ENCODE data around the gene UBFD1. TPM values are rescaled to one million over a fixed set of nuclear protein-coding genes. Genes with fewer than 3 reads are reported as not detected.
"Not testable (repeated sequence)": the region's sequence is repeated elsewhere in the genome, so short reads cannot be mapped to it uniquely, and the experiment has no call there.

UBFD1 gene
- polyA plus RNA-seq, 4 donors: 75.6 to 78.4 (median 76.6) TPM

- DNase-seq (ENCODE audit: low read depth in 4 of 4, low spot score in 3 of 4): no peak
Measured at GRCh38 chr16:23563186-23563585, 5.7 kb downstream of the UBFD1 start.

- DNase-seq (ENCODE audit: low read depth in 4 of 4, low spot score in 3 of 4): no peak
Measured at GRCh38 chr16:23564575-23565363, 7.2 kb downstream of the UBFD1 start.

DNA sequence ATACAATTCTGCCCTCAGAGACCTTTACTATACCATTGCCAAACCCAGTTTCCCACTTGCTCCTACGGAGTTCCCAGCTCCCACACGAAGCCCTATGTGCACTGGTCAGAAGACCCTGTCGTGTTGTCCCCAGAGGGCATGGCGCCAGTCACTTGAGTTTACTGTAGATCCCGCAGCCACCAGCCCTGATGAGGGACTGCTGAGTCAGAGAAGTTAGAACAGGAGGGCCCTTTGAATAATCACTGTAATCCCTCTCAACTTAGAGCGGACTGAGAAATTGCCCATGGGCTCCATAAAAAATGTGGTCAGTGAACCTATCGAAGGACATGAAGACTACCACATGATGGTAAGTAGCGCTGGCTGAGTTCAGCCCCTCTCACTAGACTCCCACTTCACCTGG, 9.2 kb downstream of the UBFD1 start:
- no peak for DNase-seq (ENCODE audit: low read depth in 4 of 4, low spot score in 3 of 4)

DNA sequence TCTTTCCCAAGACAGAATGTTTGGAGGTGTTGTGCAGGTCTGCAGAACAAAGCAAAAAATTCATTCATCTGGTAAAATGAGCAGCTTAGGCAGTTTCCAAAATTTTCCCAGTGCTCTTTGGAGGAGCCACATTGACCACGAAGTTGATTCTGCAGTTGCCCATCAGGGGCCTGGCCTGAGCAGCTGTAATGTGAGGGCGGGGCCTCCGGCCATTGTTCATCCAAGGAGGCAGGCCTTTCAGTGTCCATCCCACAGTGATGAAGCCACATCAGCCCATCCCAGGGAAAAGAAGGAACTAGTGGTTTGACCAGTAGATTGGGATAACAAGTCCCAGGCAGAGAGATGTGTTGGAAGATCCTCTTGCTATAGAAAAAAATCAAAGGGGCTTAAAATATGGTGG, 10.1 kb downstream of the UBFD1 start:
- no peak for DNase-seq (ENCODE audit: low read depth in 4 of 4, low spot score in 3 of 4)

DNA sequence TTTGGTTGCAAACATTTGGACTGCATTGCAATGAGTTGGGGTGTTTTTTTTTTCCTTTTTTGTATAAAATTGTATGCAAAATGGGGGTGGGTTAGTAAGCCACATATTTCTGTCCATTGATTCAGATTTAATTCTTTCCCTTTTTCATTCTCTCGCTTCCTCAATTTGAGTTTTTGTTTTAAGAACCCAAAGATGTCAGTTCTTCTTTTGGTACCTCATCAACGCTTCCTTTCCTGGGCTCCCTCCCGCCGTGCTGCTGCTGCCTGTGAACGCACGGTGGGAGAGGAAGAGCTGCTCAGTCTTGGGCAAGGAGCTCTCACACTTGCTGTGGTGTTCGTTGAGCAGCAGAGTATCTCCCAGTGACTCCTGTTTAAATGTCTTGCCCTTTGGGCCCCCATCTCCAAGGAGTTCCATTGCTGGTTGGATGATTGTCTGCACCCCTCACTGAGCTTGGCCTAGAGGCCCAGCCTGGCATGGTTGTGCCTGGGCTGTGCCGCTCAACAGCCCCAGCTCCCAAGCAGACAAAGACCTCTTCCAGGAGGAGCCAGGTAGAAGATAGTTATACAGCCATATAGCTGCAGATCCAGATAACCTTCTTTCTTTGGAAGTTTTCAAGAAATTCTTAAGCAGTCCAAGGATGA, 13.6 kb downstream of the UBFD1 start:
- no peak for DNase-seq (ENCODE audit: low read depth in 4 of 4, low spot score in 3 of 4)

- DNase-seq (ENCODE audit: low read depth in 4 of 4, low spot score in 3 of 4): no peak
Measured at GRCh38 chr16:23571895-23572294, 14.4 kb downstream of the UBFD1 start.

DNA sequence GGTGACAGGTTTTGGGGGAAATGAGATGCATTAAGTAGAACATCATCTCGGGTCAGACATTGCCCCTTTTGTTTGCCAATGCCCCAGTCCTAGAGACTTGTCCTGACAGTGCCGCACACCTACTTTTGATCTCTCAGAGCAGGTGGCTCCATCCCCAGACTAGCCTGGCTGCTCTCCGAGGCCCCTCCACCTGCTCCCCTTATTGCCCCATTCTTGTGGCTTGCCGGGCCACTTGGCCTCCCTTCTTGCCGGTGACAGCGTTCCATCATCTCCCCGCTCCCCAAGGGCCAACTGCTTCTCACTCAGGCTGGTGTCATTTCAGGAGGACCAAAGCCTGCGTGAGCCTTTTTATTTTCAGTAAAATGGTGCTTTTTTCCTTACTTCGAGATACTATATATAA, 14.9 kb downstream of the UBFD1 start:
- no peak for DNase-seq (ENCODE audit: low read depth in 4 of 4, low spot score in 3 of 4)

DNA sequence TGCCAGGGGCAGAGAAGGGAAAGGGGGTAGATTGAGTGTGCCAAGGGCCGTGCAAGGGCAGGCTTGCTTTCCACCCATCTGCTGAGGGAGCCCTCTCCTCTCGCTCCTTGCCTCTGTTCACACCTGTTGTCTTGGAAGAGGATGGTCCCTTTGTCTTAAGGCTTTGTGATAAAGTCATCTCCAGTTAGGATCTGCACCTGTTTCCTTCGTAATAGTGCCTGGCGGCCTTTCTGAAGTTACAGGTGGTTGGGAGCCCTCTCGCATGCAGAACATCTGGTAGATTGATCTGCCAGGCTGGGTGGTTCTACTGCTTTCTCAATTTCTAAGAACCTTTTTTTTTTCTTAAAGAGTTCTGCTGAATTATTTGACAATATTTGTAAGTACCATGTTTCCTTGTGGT, 16.3 kb downstream of the UBFD1 start:
- DNase-seq (ENCODE audit: low read depth in 4 of 4, low spot score in 3 of 4): no peak

GRCh38 chr16:23575834-23576233, 18.3 kb downstream of the UBFD1 start:
- no peak for DNase-seq (ENCODE audit: low read depth in 4 of 4, low spot score in 3 of 4)

DNA sequence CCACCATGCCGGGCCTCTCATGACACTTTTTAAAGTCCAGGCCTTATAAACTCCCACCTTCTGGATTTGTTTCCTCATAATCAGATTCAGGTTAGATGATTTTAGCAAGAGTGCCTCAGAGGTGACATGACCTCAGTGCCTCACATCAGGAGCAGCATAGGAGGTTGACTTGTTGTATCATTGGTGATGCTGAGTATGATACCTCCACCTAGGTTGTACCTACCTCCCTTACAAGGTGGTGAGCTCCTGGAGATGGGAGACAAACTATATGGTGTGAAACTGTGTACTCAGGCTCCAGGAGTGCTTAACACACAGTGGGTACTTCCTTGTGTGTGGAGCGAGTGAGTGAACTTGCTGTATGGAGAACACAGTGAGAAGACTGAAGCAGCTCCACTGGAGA, 20.0 kb downstream of the UBFD1 start:
- no peak for DNase-seq (ENCODE audit: low read depth in 4 of 4, low spot score in 3 of 4)

DNA sequence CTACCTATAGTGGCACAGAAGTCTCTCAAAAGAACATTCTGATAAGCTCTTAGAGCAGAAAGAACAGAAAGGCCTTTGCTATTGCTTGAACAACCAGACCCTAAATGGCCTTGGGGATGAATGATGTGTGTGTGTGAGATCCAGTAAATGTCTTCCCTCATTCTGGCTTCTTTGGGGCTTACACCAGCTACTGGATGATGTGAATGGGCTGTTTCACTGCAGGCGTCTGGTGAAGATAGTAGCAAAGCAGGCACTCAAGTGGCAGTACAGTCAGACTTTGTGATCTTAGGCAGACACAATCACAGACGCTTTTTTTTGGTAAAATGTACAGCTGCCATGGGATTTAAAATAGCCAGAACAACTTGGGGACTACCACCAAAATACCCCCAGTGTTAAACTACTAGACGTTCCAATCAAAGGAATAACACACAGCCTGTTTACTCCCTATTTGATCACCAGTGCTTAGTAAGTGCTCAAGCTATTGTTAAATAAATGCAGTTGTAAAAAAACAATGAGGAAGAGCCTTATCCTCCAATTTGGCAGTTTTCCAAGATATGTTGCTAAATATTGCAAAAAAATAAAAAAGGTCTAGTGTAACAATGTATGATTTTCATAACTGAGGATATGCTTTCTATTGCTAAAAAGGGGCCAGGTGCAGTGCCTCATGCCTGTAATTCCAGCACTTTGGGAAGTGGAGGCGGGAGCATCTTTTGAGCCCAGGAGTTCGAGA, 20.7 kb downstream of the UBFD1 start:
- no peak for DNase-seq (ENCODE audit: low read depth in 4 of 4, low spot score in 3 of 4)

DNA sequence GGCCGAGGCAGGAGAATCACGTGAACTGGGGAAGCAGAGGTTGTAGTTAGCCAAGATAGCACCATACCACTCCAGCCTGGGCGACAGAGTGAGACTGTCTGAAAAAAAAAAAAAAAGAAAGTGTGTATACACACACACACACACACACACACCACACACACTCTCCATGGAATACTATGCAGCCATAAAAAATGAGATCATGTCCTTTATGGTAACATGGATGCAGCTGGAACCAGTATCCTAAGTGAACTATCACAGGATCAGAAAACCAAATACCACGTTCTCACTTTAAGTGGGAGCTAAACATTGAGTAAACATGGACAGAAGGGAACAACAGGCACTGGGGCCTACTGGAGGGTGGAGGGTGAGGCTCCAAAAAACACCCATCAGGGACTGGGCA, 21.8 kb downstream of the UBFD1 start:
- DNase-seq (ENCODE audit: low read depth in 4 of 4, low spot score in 3 of 4): no peak

- no peak for DNase-seq (ENCODE audit: low read depth in 4 of 4, low spot score in 3 of 4)
Measured at GRCh38 chr16:23580391-23580790, 22.9 kb downstream of the UBFD1 start.

DNA sequence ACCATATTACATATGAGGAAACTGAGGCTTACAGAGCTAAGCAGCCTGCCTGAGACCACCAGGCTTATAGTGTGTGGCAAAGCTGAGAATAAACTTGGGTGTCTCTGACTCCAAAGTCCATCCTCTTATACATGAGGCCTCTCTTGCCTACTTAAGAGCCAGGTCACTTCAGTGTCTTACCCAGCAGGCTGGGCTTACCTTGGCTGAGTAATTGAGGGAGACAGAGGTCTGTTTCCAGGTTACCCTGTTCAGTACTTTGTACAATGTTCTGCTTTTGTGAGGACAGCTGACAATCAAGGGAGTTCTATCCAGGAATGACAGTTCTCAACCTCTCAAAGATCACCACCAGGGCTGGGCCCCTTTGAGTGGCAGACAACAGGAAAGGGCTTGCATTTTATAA, 24.2 kb downstream of the UBFD1 start:
- DNase-seq (ENCODE audit: low read depth in 4 of 4, low spot score in 3 of 4): no peak

GRCh38 chr16:23583271-23583670, 25.7 kb downstream of the UBFD1 start:
- DNase-seq (ENCODE audit: low read depth in 4 of 4, low spot score in 3 of 4): not testable (repeated sequence)

- DNase-seq (ENCODE audit: low read depth in 4 of 4, low spot score in 3 of 4): no peak
Measured at GRCh38 chr16:23584186-23585076, 26.9 kb downstream of the UBFD1 start.

DNA sequence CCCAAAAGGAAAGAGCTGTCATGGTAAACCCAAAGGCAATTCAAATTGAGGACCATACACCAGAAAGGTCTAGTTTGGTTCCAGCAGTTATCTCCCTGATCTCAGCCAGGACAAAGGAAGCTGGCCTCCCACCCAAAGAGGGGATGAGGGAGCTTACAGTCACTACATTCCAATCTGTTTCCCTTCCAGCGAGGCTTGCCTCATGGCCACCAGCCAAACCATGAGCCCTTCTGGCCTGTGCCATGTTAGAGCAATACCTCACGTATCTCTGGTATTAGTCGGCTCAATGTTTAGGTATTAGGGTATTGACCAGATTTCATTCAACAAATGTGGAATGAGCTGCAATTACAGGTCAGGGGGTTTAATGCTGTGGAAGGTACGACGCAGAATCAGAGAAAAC, 30.2 kb downstream of the UBFD1 start:
- DNase-seq (ENCODE audit: low read depth in 4 of 4, low spot score in 3 of 4): no peak

- no peak for DNase-seq (ENCODE audit: low read depth in 4 of 4, low spot score in 3 of 4)
Measured at GRCh38 chr16:23590181-23590580, 32.7 kb downstream of the UBFD1 start.

GRCh38 chr16:23594186-23594585, 36.7 kb downstream of the UBFD1 start:
- DNase-seq (ENCODE audit: low read depth in 4 of 4, low spot score in 3 of 4): no peak

- no peak for DNase-seq (ENCODE audit: low read depth in 4 of 4, low spot score in 3 of 4)
Measured at GRCh38 chr16:23595246-23595950, 37.9 kb downstream of the UBFD1 start.
